GM20000 (cell line): ENCODE results near the gene STK32C.

Experiments
- DNase-seq: peaks from one replicate; pipeline ENCODE4 v3.0.0; 2012; ENCODE audit warnings: low spot score
- CTCF ChIP-seq: IDR thresholded peaks from 2 replicates; pipeline ENCODE4 v1.5.1; 2012; ENCODE audit warnings: mild to moderate bottlenecking, control low read depth; ENCODE audit errors: extremely low read depth, missing control alignments

The STK32C gene

GRCh38 chr10:132181691-132182425 is 125.9 kb downstream of the STK32C start:
- DNase-seq: no peak
- no peak for TF ChIP-seq CTCF

GRCh38 chr10:132180736-132181135 is 127.0 kb downstream of the STK32C start:
- DNase-seq: no peak
- no peak for TF ChIP-seq CTCF

GRCh38 chr10:132179551-132180392 is 128.0 kb downstream of the STK32C start:
- DNase-seq: no peak
- no peak for TF ChIP-seq CTCF

- DNase-seq: no peak
- no peak for TF ChIP-seq CTCF
Observed at GRCh38 chr10:132178672-132179545, 128.8 kb downstream of the STK32C start.

- no peak for TF ChIP-seq CTCF
Observed at GRCh38 chr10:132178046-132178445, 129.7 kb downstream of the STK32C start.

GRCh38 chr10:132176623-132177500 is 130.9 kb downstream of the STK32C start:
- no peak for TF ChIP-seq CTCF
- no peak for DNase-seq

More at GRCh38 chr10:132178046-132178445, 129.7 kb downstream of the STK32C start:
- DNase-seq: no peak
